Panc1 (cell line): Measurements from ENCODE around the gene CYB5R2. TPM values are rescaled to one million over a fixed set of nuclear protein-coding genes. Genes with fewer than 3 reads are reported as not detected.

Source experiments
- ATAC-seq: fragments of 200-7000 bp; cut with Tn5 transposase; 2 replicates; pipeline ENCODE4 v1.9.1; 2020; ENCODE audit warnings: mild to moderate bottlenecking, moderate library complexity
- BruUV-seq: library from RNA; stranded (reverse); fragments of 400-500 nt; replicated peaks from 2 replicates; lab custom pipeline; 2021; lab: Mats Ljungman, UMichigan
- CTCF ChIA-PET: fragments of 300-600 bp; sonication (Branson Sonifier 250); formaldehyde crosslinking; loops from one replicate; lab custom pipeline; 2022; ENCODE audit warnings: antibody characterized with exemption; lab: Charles Lee
- POLR2A ChIA-PET: fragments of 300-600 bp; sonication (Branson Sonifier 250); formaldehyde crosslinking; loops from one replicate; lab custom pipeline; 2022; ENCODE audit warnings: antibody characterized with exemption; lab: Charles Lee
- DNase-seq: peaks from one replicate; pipeline ENCODE4 v3.0.0-alpha.2; 2010; ENCODE audit warnings: low read depth, low spot score
- H3K27ac ChIP-seq: 2 replicates; pipeline ENCODE4 v1.5.1; 2011; ENCODE audit warnings: mild to moderate bottlenecking, low read length, inconsistent platforms
- H3K27me3 ChIP-seq: fragments of 200-500 bp; sonication (Bioruptor generic); 2 replicates; pipeline ENCODE4 v1.6.0; 2014; ENCODE audit warnings: low read length, inconsistent platforms; ENCODE audit not compliant: control insufficient read depth, insufficient read depth
- H3K36me3 ChIP-seq: fragments of 200-500 bp; sonication (Bioruptor generic); 2 replicates; pipeline ENCODE4 v1.5.1; 2014; ENCODE audit warnings: inconsistent platforms, mild to moderate bottlenecking, low read length, moderate library complexity; ENCODE audit not compliant: control insufficient read depth, insufficient read depth
- H3K4me1 ChIP-seq: 2 replicates; pipeline ENCODE4 v1.5.1; 2011; ENCODE audit warnings: inconsistent platforms, mild to moderate bottlenecking, low read length, moderate library complexity; ENCODE audit not compliant: control insufficient read depth, insufficient read depth
- H3K4me3 ChIP-seq, 2 experiments: 2 replicates each; pipeline ENCODE4 v1.5.1; 2011 to 2012; ENCODE audit warnings: low read depth in 2 of 2, low read length in 2 of 2, mild to moderate bottlenecking in 2 of 2, inconsistent platforms in 1 of 2, moderate library complexity in 1 of 2
- H3K9me3 ChIP-seq: fragments of 200-500 bp; sonication (Bioruptor generic); 2 replicates; pipeline ENCODE4 v1.5.1; 2014; ENCODE audit warnings: low read depth, mild to moderate bottlenecking, inconsistent platforms, low read length, moderate library complexity; ENCODE audit not compliant: control insufficient read depth, insufficient read depth
- POLR2AphosphoS5 ChIP-seq: IDR thresholded peaks from 2 replicates; pipeline ENCODE4 v1.6.1; 2012; ENCODE audit warnings: mild to moderate bottlenecking, low read depth, low read length, moderate library complexity
- SIN3A ChIP-seq: IDR thresholded peaks from 2 replicates; pipeline ENCODE4 v1.6.1; 2012; ENCODE audit warnings: low read depth, mild to moderate bottlenecking, low read length, moderate library complexity, borderline replicate concordance; ENCODE audit not compliant: insufficient read depth
- TCF7L2 ChIP-seq: IDR thresholded peaks from 2 replicates; pipeline ENCODE4 v1.6.1; 2011; ENCODE audit warnings: mild to moderate bottlenecking, low read depth, low read length, inconsistent platforms
- in situ Hi-C: cut with HindIII; loops from 2 replicates; pipeline ENCODE4 v1.10.0; 2016; ENCODE audit warnings: low sequenced_read_pairs, low pct_unique_long_range_greater_than_20kb
- intact Hi-C: fragments of 100-400 bp; cut with micrococcal nuclease; formaldehyde crosslinking; loops from one replicate; pipeline ENCODE4 v1.10.0; 2022; ENCODE audit not compliant: unreplicated experiment
- total RNA-seq: library from RNA; stranded (reverse); gene quantifications from one replicate; pipeline ENCODE4 v1.2.1, GENCODE V29; 2021; ENCODE audit not compliant: unreplicated experiment
- TF ChIP-seq, protein P1 (sequence below), 2 experiments: IDR thresholded peaks; 2 replicates each; pipeline ENCODE4 v1.6.1; 2011 to 2012; ENCODE audit warnings: low read depth in 2 of 2, control low read depth in 1 of 2, low read length in 1 of 2, mild to moderate bottlenecking in 1 of 2, moderate library complexity in 1 of 2; ENCODE audit not compliant: insufficient read depth in 1 of 2
- TF ChIP-seq, protein P2 (sequence below): fragments of 450-650 bp; IDR thresholded peaks from 2 replicates; pipeline ENCODE4 v1.5.1; 2017; ENCODE audit warnings: mild to moderate bottlenecking

Gene CYB5R2
- total RNA-seq, 1 experiment from 2014 or later, result 46.3 TPM

DNA sequence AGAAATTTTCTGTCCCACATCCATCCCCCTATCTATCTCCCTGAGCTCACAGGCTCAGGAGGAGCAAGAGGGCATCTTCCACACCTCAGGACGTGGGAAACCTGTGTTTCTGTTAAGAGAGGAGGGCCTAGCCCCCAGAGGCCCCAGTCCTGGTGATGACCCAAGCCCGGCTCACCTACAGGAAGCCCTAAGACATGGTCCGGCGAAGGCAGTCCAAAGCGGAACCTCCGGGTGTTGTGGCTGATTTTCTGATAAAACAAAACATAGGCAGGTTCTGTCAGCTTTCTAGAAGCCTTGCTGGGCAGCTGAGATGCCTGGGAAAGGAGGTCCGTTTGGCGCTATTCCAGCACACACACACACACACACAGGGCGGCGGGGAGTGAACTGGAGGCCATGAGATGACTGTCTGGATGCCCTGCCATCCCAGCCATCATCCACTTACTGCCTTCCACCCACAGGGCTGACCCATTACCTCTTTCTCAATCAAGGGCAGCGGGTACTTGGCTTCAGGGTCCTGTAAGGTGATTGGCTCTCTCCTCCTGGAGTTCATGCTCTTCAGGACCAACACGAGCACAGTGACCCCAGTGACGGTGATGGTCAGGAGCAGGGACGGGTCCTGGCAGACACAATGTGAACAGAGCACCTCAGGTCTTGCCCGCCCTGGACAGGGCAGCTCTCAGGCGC is 882 bp downstream of the CYB5R2 start:
- ChIA-PET CTCF (no interaction called here), POLR2A (no interaction called here)
- ATAC-seq, result no peak
- Histone ChIP-seq H3K9me3 (no peaks in the 10 kb centered on the region), H3K4me3 (peak overlapping the region in 1 of 2 experiments; percentile 55; a peak in 2 of 4 replicates), H3K27ac (peak overlapping the region; percentile 55; the same call in 1 of the 2 replicates), H3K4me1 (peaks cover 11% of the 10 kb centered on the region; the same call in 1 of the 2 replicates), H3K36me3 (no peaks in the 10 kb centered on the region), H3K27me3 (peaks cover 3% of the 10 kb centered on the region; the same call in 1 of the 2 replicates)
- in situ Hi-C loops (no loop called here), intact Hi-C loops (no loop called here)
- BruUV-seq, result no TSS peak
- DNase-seq, result no peak
- TF ChIP-seq TCF7L2 (no peak), SIN3A (no peak), POLR2AphosphoS5 (no peak)
- TF ChIP-seq, protein P1, sequence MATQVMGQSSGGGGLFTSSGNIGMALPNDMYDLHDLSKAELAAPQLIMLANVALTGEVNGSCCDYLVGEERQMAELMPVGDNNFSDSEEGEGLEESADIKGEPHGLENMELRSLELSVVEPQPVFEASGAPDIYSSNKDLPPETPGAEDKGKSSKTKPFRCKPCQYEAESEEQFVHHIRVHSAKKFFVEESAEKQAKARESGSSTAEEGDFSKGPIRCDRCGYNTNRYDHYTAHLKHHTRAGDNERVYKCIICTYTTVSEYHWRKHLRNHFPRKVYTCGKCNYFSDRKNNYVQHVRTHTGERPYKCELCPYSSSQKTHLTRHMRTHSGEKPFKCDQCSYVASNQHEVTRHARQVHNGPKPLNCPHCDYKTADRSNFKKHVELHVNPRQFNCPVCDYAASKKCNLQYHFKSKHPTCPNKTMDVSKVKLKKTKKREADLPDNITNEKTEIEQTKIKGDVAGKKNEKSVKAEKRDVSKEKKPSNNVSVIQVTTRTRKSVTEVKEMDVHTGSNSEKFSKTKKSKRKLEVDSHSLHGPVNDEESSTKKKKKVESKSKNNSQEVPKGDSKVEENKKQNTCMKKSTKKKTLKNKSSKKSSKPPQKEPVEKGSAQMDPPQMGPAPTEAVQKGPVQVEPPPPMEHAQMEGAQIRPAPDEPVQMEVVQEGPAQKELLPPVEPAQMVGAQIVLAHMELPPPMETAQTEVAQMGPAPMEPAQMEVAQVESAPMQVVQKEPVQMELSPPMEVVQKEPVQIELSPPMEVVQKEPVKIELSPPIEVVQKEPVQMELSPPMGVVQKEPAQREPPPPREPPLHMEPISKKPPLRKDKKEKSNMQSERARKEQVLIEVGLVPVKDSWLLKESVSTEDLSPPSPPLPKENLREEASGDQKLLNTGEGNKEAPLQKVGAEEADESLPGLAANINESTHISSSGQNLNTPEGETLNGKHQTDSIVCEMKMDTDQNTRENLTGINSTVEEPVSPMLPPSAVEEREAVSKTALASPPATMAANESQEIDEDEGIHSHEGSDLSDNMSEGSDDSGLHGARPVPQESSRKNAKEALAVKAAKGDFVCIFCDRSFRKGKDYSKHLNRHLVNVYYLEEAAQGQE (IDR thresholded peaks at IDR 0.05; ENCODE audit: insufficient read depth in 1 of 2, low read depth in 2 of 2, low read length in 1 of 2), result no peak
- TF ChIP-seq, protein P2, sequence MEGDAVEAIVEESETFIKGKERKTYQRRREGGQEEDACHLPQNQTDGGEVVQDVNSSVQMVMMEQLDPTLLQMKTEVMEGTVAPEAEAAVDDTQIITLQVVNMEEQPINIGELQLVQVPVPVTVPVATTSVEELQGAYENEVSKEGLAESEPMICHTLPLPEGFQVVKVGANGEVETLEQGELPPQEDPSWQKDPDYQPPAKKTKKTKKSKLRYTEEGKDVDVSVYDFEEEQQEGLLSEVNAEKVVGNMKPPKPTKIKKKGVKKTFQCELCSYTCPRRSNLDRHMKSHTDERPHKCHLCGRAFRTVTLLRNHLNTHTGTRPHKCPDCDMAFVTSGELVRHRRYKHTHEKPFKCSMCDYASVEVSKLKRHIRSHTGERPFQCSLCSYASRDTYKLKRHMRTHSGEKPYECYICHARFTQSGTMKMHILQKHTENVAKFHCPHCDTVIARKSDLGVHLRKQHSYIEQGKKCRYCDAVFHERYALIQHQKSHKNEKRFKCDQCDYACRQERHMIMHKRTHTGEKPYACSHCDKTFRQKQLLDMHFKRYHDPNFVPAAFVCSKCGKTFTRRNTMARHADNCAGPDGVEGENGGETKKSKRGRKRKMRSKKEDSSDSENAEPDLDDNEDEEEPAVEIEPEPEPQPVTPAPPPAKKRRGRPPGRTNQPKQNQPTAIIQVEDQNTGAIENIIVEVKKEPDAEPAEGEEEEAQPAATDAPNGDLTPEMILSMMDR, result no peak

DNA sequence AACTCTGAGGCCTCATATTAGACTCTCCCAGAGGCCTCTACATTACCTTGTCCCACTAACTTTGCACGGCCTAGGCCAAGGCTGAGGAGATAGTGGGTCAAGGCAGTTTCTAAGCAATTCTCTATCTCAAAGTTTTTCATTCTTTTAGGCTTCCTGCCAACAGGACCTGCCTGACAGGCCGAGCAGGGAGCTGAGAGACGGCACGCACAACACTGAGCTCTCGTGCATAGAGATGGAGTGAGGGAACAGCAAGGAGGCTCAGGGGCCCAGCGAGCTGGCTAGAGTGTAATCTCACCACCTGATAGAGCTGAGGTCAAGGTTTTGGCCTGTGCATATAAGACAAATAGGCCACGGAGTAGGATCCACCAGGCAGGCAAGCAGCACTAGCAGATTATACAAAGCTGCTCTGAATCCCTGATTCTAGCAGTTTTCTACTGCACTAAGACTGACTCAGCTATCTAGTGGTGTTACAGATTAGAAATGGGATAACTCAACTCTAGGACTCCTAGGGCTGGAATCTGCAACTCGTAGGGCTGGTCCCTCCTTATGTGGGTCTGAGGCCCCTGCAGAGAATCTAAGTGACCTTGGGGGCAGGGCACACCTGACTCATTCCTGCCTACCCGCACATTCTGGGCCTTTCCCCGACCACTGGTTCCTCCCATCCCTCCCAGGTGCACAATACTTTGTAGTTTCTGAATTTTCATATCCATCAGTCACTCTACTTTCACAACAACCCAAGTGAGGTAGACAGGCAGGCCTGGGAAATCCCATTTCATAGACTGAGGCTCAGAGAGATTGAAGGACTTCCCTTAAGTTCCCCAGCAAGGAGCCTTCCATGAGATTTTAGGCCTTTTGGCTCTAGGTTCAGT is 1.7 kb downstream of the CYB5R2 start:
- DNase-seq, result no peak
- Histone ChIP-seq H3K4me3 (no peak overlapping the region), H3K27ac (no peak overlapping the region), H3K27me3 (peaks cover 3% of the 10 kb centered on the region; the same call in 1 of the 2 replicates), H3K36me3 (no peaks in the 10 kb centered on the region), H3K9me3 (no peaks in the 10 kb centered on the region), H3K4me1 (peaks cover 3% of the 10 kb centered on the region; the same call in 1 of the 2 replicates)
- POLR2A ChIA-PET, result no interaction called here
- TF ChIP-seq SIN3A (no peak), TCF7L2 (no peak), POLR2AphosphoS5 (no peak)
- TF ChIP-seq, protein P2, result no peak
- TF ChIP-seq, protein P1 (IDR thresholded peaks at IDR 0.05; ENCODE audit: insufficient read depth in 1 of 2, low read depth in 2 of 2, low read length in 1 of 2), result no peak
- intact Hi-C loops (no loop called here), in situ Hi-C loops (no loop called here)
- no TSS peak for BruUV-seq
- CTCF ChIA-PET, result no interaction called here
- ATAC-seq, result no peak
